Activated CD8-positive, alpha-beta memory T cell treated with anti-CD3 and anti-CD28 coated beads for 1 hour (primary cell): ENCODE results near the gene LRRC66.

ENCODE experiments used
- DNase-seq, 2 donors: peaks; one replicate each; pipeline ENCODE4 v3.0.0-alpha.2; 2020; ENCODE audit warnings: low read depth in 1 of 2; ENCODE audit errors: extremely low read depth in 1 of 2

The LRRC66 gene

DNA sequence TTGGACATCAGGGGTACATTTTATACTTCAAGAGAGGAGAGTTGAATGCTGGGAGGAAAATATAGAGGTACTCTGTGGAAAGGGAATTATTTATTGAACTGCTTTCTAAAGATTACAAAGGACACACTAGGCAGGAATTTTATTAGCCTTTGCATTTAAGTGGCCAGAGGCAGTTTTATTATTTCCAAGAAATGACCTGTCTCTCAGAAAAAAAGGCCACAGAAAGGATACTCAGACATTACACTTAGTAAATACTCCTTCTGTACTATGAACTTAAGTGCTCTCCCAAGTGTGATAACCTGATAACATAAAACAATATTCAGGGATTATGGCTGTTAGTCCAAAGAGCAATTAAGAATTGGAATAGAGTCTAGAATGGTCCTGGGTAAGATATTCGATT is 7.5 kb downstream of the LRRC66 start:
- DNase-seq: no peak

DNA sequence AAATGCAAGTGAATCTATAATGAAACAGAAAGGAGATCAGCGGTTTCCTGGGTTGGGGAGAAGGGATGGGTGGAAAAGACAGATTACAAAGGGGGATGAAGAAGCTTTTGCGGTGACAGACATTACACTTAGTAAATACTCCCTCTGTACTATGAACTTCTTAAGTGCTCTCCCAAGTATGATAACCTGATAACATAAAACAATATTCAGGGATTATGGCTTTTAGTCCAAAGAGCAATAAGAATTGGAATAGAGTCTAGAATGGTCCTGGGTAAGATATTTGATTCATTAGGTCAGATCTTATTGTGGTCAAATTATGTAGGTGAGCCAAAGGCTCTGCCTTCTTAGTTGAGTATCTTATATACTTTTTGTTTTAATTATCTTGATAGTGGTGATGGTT is 9.2 kb downstream of the LRRC66 start:
- no peak for DNase-seq

GRCh38 chr4:52006887-52007286 is 13.3 kb downstream of the LRRC66 start:
- DNase-seq: no peak

DNA sequence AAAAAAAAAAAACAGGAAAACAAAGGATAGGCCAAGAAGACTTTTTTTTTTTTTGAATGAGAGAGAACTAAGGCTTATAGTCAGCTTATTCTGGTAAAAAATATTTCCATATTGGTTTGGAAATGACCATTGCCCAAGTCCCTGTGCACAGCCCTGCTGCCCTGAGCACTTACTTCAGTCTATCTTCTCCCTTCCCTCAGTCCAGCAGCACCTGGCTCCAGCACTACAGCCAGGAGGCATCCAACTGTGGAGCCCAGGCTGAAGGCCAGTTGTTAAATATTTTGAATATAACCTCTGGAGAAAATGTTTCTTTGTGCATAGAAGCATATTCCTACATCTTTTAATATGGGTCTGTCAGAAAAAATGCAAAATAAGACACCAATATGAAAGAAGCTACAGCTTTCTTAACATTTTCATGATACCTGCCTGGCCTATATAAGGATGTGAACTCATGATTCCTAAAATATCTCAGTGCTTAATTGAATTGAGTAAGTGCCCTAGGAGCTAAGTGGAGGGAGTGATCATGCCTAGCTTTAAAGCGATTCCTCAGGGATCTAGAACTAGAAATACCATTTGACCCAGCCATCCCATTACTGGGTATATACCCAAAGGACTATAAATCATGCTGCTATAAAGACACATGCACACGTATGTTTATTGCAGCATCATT is 14.4 kb downstream of the LRRC66 start:
- no peak for DNase-seq

GRCh38 chr4:52004414-52004813 is 15.7 kb downstream of the LRRC66 start:
- DNase-seq: no peak

GRCh38 chr4:52001616-52002015 is 18.5 kb downstream of the LRRC66 start:
- no peak for DNase-seq

DNA sequence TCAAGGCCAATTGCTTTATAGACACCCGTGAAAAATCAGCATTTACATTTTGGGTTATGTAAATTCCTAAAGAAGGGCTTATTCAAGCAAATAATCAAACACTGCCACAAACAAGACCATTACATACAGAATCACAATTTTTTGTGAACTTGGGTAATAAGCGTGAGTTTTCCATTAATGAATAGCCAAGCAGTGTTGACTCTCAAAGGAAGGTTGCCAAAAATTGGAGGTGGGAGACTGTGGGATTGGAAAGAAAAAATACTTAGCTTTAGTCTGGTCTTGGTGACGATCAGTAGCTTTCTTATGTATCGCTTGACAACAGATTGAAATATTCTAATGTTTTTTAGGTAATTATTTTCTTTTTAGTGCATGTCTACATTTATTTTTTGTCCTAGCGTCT is 20.9 kb downstream of the LRRC66 start:
- no peak for DNase-seq

DNA sequence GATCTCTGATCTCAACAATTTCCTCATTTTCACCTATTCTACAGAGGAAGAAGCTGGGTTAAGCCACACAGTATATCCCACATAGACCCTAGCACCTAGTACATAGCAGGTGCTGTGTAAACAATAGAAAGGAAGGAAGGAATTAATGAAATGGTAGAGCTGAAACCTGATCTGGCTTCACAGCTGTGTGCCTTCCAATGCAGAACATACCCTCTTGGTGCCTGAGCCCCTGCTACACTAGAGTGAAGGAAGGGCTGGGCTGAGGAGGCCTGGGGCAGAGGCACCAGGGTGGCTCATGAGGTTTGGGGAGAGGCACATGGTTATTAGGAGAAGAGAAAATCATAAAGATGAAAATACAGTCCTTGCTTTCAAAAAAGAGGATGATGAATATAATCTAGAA is 21.3 kb downstream of the LRRC66 start:
- no peak for DNase-seq

- DNase-seq: no peak
Measured at GRCh38 chr4:51997647-51998046, 22.5 kb downstream of the LRRC66 start.

- no peak for DNase-seq
Measured at GRCh38 chr4:51995647-51996220, 24.4 kb downstream of the LRRC66 start.

GRCh38 chr4:51965862-51966261 is 54.3 kb downstream of the LRRC66 start:
- no peak for DNase-seq

- DNase-seq: no peak
Measured at GRCh38 chr4:51963841-51964517, 56.2 kb downstream of the LRRC66 start.

- DNase-seq: no peak
Measured at GRCh38 chr4:51960486-51960885, 59.7 kb downstream of the LRRC66 start.

DNA sequence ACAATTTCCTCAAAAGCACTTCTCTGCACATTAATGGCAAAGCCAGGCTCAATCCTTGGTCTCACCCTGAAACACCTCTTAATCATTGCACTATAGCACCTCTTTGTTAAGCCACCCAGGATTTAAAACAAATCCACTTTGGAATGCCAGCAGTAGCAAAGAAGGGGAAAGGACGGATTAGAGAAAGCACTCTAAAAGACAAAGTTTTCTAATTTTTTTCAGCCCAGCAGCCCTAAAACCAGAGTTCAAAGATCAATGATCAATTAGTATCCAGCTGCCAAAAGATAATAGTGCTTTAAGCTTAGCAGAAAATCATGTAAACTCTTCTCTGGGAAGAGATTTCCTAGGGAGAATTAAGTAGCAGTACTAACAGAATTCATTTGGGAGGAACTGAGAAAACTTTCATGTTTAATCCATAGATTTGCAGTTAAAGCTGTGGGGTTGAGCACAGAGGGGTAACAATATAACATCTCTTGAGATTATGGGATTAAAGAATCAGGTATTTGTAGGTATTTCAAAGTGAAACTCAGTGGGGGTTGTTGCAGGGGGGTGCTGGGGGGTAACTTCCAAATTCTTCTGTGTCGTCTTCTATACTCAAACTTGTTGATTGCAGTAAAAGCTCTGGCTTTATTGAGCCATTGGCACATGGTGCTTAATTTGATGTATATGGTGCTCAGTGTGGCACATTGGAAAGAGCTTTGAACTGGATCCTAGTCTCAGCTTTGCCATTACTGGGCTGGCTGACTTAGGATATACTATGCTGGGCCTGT is 61.8 kb downstream of the LRRC66 start:
- DNase-seq: no peak
